Ovary (tissue), 9 donors: Measurements from ENCODE around the gene SHC1. TPM values are rescaled to one million over a fixed set of nuclear protein-coding genes. Genes with fewer than 3 reads are reported as not detected.
"Not testable (repeated sequence)": the region's sequence is repeated elsewhere in the genome, so short reads cannot be mapped to it uniquely, and the experiment has no call there.

Source experiments
- DNase-seq, 5 donors: peaks; one replicate each; pipeline ENCODE4 v3.0.0-alpha.2; 2019 to 2020
- H3K27ac ChIP-seq, 2 donors: fragments of 200-600 bp; one replicate each; pipeline versions ENCODE4 v1.5.1 to v1.8.0; 2019 to 2022
- H3K27me3 ChIP-seq: fragments of 200-600 bp; one replicate; pipeline ENCODE4 v1.8.0; 2022
- H3K36me3 ChIP-seq: fragments of 200-600 bp; sonication (generic); one replicate; pipeline ENCODE4 v1.5.1; 2019
- H3K4me1 ChIP-seq: one replicate; pipeline ENCODE4 v1.8.1; 2013; ENCODE audit warnings: mild to moderate bottlenecking, moderate library complexity; ENCODE audit not compliant: insufficient read depth
- H3K4me3 ChIP-seq: fragments of 200-600 bp; sonication (generic); one replicate; pipeline ENCODE4 v1.5.1; 2017
- H3K9me3 ChIP-seq, 2 donors: fragments of 200-600 bp in 1 of 2; sonication (generic) in 1 of 2; one replicate each; pipeline versions ENCODE4 v1.5.1 to v1.8.1; 2013 to 2019; ENCODE audit warnings: mild to moderate bottlenecking in 1 of 2, moderate library complexity in 1 of 2
- CTCF ChIP-seq, 3 donors: fragments of 450-650 bp in 2 of 3; fragments of 200-600 bp in 1 of 3; IDR thresholded peaks; one replicate each; pipeline versions ENCODE4 v1.5.1 to v1.8.0; 2016 to 2022; ENCODE audit warnings: antibody characterized with exemption in 3 of 3, mild to moderate bottlenecking in 1 of 3
- EP300 ChIP-seq: sonication (generic); formaldehyde crosslinking; IDR thresholded peaks from one replicate; pipeline ENCODE4 v1.6.1; 2017; ENCODE audit warnings: antibody characterized with exemption
- POLR2A ChIP-seq: fragments of 450-650 bp; IDR thresholded peaks from one replicate; pipeline ENCODE4 v1.6.1; 2017; ENCODE audit warnings: antibody characterized with exemption, mild to moderate bottlenecking, moderate library complexity
- WGBS, 3 donors: extraction: QIAGEN DNeasy Blood & Tissue Kit in 1 of 3; methylation state at CpG; one replicate each; pipeline versions ENCODE4 v1.1.5 to v1.1.7; 2013 to 2017; 5-methylcytosine and 5-hydroxymethylcytosine counted together
- intact Hi-C, 4 donors: fragments of 100-400 bp; cut with DNase I; formaldehyde crosslinking; loops; one replicate each; pipeline versions ENCODE4 v1.11.0 to v1.15.1; 2022 to 2023
- polyA plus RNA-seq, 2 donors: library from polyadenylated mRNA; stranded (reverse); fragments of 200-250 nt in 1 of 2; fragments of 350-450 nt in 1 of 2; fragmentation: Illumina TruSeq in 1 of 2; extraction: RNeasy Lipid Tissue Mini Kit (QIAGEN cat#74804) in 1 of 2; gene quantifications; one replicate each; pipeline ENCODE4 v1.2.3, GENCODE V29; 2013 to 2014
- total RNA-seq, 7 donors: library from RNA; depleted of rRNA in 2 of 7; stranded (reverse); fragments of >200 nt in 2 of 7; fragmentation: NEBNext Ultra II Directional in 3 of 7; extraction: Animal tissue kit (Norgen Biotek cat#: 25700) in 3 of 7; gene quantifications; one replicate each; pipeline versions ENCODE4 v1.1.0 to v1.2.4, GENCODE V29; 2016 to 2023
- donor health status: DM: no; HTN: no; CAD: no; lungs with moderate emphysema.
- donor health status: DM: no; HTN: no; CAD: no.
- donor health status: Bipolar disorder and iron deficiency.
- donor health status: DM: yes; HTN: yes; CAD: no.
- donor health status: DM: no; HTN: no; CAD: no.
- donor health status: DM: yes; HTN: yes; CAD: no.

Gene SHC1
- total and polyA plus RNA-seq, 9 donors = 36.8 to 183 (median 80.0) TPM

- H3K4me1 ChIP-seq = peaks cover 2% of the 10 kb centered on the region
- intact Hi-C loops = no loop called here
- 83 to 87% (median 84%) methylated on average over 17 of the region's 17 CpGs for WGBS, 3 donors
- no peak overlapping the region for H3K4me3 ChIP-seq
- H3K27me3 ChIP-seq = no peaks in the 10 kb centered on the region
- TF ChIP-seq EP300 (no peak), POLR2A (no peak), CTCF (IDR thresholded peaks at IDR 0.05) (no peak)
- DNase-seq = no peak
- H3K36me3 ChIP-seq = no peaks in the 10 kb centered on the region
- no peaks in the 10 kb centered on the region for H3K9me3 ChIP-seq
- no peak overlapping the region for H3K27ac ChIP-seq
Observed at GRCh38 chr1:154988058-154988954, 17.8 kb upstream of the SHC1 start.

- no peaks in the 10 kb centered on the region for H3K27me3 ChIP-seq
- peaks cover 2% of the 10 kb centered on the region for H3K4me1 ChIP-seq
- 86 to 88% (median 86%) methylated on average over 6 of the region's 6 CpGs for WGBS, 3 donors
- TF ChIP-seq POLR2A = no peak
- no peak for TF ChIP-seq CTCF (IDR thresholded peaks at IDR 0.05)
- TF ChIP-seq EP300 = no peak
- no peak for DNase-seq
- intact Hi-C loops = no loop called here
- no peaks in the 10 kb centered on the region for H3K9me3 ChIP-seq
- no peak overlapping the region for H3K4me3 ChIP-seq
- no peak overlapping the region for H3K27ac ChIP-seq
- H3K36me3 ChIP-seq = no peaks in the 10 kb centered on the region
Observed at GRCh38 chr1:154987326-154987725, 16.8 kb upstream of the SHC1 start.

- intact Hi-C loops, H3K27me3 ChIP-seq, DNase-seq, H3K27ac ChIP-seq, H3K9me3 ChIP-seq, H3K4me3 ChIP-seq, H3K36me3 ChIP-seq, H3K4me1 ChIP-seq: not testable (repeated sequence)
- WGBS, 3 donors = 86 to 92% (median 87%) methylated on average over 4 of the region's 4 CpGs
Observed at GRCh38 chr1:154986736-154987135, 16.2 kb upstream of the SHC1 start.

- H3K4me3 ChIP-seq = peak overlapping the region; percentile 50
- intact Hi-C loops = no loop called here
- no peaks in the 10 kb centered on the region for H3K36me3 ChIP-seq
- peaks cover 3% of the 10 kb centered on the region for H3K4me1 ChIP-seq
- no peak for DNase-seq
- H3K27me3 ChIP-seq = no peaks in the 10 kb centered on the region
- H3K9me3 ChIP-seq = no peaks in the 10 kb centered on the region
- 10 to 14% (median 13%) methylated on average over 17 of the region's 17 CpGs for WGBS, 3 donors
- H3K27ac ChIP-seq = no peak overlapping the region
- TF ChIP-seq EP300 = no peak
- no peak for TF ChIP-seq CTCF (IDR thresholded peaks at IDR 0.05)
- no peak for TF ChIP-seq POLR2A
Observed at GRCh38 chr1:154983776-154984466, 13.4 kb upstream of the SHC1 start.
